Lung (tissue), 12 donors: ENCODE measurements around the gene ZSCAN22. TPM values are rescaled to one million over a fixed set of nuclear protein-coding genes. Genes with fewer than 3 reads are reported as not detected.

Experiments used
- ATAC-seq: fragments of 200-7000 bp; cut with Tn5 transposase; one replicate; pipeline ENCODE4 v1.9.1; 2020; ENCODE audit warnings: moderate number of reproducible peaks; ENCODE audit not compliant: insufficient read depth, low FRiP score
- DNase-seq, 3 donors: peaks; one replicate each; pipeline ENCODE4 v3.0.0-alpha.2; 2013 to 2017
- H3K27ac ChIP-seq, 2 donors: one replicate each; pipeline ENCODE4 v1.5.1; 2013; ENCODE audit warnings: mild to moderate bottlenecking in 2 of 2, moderate library complexity in 2 of 2, control low read depth in 1 of 2, inconsistent platforms in 1 of 2, low read depth in 1 of 2, low read length in 1 of 2
- H3K27me3 ChIP-seq, 3 donors: one replicate each; pipeline ENCODE4 v1.5.1; 2013; ENCODE audit warnings: low read length in 2 of 3; ENCODE audit not compliant: control insufficient read depth in 3 of 3, insufficient read depth in 3 of 3
- H3K36me3 ChIP-seq, 4 donors: one replicate each; pipeline ENCODE4 v1.5.1; 2013; ENCODE audit warnings: low read length in 4 of 4, mild to moderate bottlenecking in 1 of 4, moderate library complexity in 1 of 4; ENCODE audit not compliant: control insufficient read depth in 4 of 4, insufficient read depth in 4 of 4
- H3K4me1 ChIP-seq, 5 donors: one replicate each; pipeline ENCODE4 v1.5.1; 2013; ENCODE audit warnings: low read length in 5 of 5, mild to moderate bottlenecking in 2 of 5, moderate library complexity in 1 of 5; ENCODE audit not compliant: control insufficient read depth in 5 of 5, insufficient read depth in 5 of 5
- H3K4me3 ChIP-seq: one replicate; pipeline ENCODE4 v1.5.1; 2013; ENCODE audit warnings: mild to moderate bottlenecking, control low read depth, moderate library complexity
- H3K9ac ChIP-seq, 2 donors: one replicate each; pipeline ENCODE4 v1.5.1; 2013; ENCODE audit warnings: low read length in 2 of 2, control low read depth in 1 of 2; ENCODE audit not compliant: insufficient read depth in 1 of 2
- H3K9me3 ChIP-seq, 4 donors: one replicate each; pipeline ENCODE4 v1.5.1; 2013; ENCODE audit warnings: low read length in 3 of 4, mild to moderate bottlenecking in 1 of 4, moderate library complexity in 1 of 4; ENCODE audit not compliant: control insufficient read depth in 4 of 4, insufficient read depth in 3 of 4
- CTCF ChIP-seq: IDR thresholded peaks from 2 replicates; pipeline ENCODE4 v1.5.1; 2012; ENCODE audit warnings: mild to moderate bottlenecking; ENCODE audit errors: control extremely low read depth, extremely low read depth
- WGBS, 2 donors: extraction: QIAGEN DNeasy Blood & Tissue Kit; methylation state at CpG; one replicate each; pipeline ENCODE4 v1.1.7; 2013; 5-methylcytosine and 5-hydroxymethylcytosine counted together
- polyA plus RNA-seq, 2 donors: library from polyadenylated mRNA; stranded (reverse); fragments of 200-250 nt; gene quantifications; one replicate each; pipeline ENCODE4 v1.2.1, GENCODE V29; 2013
- total RNA-seq, 2 donors: library from RNA; depleted of rRNA in 1 of 2; stranded (reverse); fragments of >200 nt in 1 of 2; gene quantifications; one replicate each; pipeline ENCODE4 v1.2.1, GENCODE V29; 2014 to 2021
- donor health status: control.
- donor health status: control.
- donor health status: Bipolar disorder and iron deficiency.
- donor health status: healthy.
- donor health status: DM: yes; HTN: yes; CAD: no.

Gene ZSCAN22
- total and polyA plus RNA-seq, 4 donors = 0.93 to 3.7 (median 2.4) TPM

DNA sequence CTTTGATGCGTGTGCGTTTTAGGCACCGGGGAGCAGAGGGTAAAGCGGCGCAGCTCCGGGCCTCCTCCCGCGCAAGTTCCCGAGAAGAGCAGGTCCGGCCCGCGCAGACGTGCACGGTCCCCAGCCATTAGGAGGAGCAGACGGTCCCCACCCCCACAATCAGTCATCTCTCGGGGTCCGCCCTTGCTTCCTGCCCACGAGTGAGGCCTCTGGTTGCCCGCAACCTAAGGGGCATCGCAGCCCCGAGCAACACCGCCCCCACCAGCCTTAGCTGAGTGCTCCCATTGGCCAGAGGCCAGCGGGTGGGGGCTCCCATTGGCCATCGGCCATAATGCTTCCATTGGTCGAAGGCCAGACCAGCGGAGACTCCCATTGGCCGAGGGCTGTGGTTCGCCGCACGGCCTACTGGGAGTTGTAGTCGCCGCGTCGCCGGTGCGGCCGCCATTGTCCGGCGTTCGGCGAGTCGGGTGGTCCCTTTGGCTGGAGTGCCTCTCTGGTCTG lies 48.2 kb upstream of the ZSCAN22 start, which contains the start of gene ZNF8:
Gene ZNF8 (plus strand): TSS at position 415 of the 501 bp plus-strand sequence. CDS start 127 bp downstream, outside the sequence.
- Histone ChIP-seq H3K27me3 (no peaks in the 10 kb centered on the region), H3K36me3 (peaks cover 0 to 38% (median 19%) of the 10 kb centered on the region in 4 donors), H3K27ac (peak within 1 kb of the TSS; percentile 90 to 92), H3K4me3 (peak within 1 kb of the TSS; percentile 87), H3K9me3 (peaks cover 0 to 9% (median 6%) of the 10 kb centered on the region in 4 donors), H3K4me1 (peaks cover 0 to 9% (median 8%) of the 10 kb centered on the region in 5 donors), H3K9ac (peak within 1 kb of the TSS; percentile 87 to 92)
- WGBS, 2 donors = 0% methylated on average over 42 of the region's 42 CpGs
- DNase-seq = peak; percentile 99
- peak; percentile 96 for ATAC-seq
- TF ChIP-seq CTCF = no peak

DNA sequence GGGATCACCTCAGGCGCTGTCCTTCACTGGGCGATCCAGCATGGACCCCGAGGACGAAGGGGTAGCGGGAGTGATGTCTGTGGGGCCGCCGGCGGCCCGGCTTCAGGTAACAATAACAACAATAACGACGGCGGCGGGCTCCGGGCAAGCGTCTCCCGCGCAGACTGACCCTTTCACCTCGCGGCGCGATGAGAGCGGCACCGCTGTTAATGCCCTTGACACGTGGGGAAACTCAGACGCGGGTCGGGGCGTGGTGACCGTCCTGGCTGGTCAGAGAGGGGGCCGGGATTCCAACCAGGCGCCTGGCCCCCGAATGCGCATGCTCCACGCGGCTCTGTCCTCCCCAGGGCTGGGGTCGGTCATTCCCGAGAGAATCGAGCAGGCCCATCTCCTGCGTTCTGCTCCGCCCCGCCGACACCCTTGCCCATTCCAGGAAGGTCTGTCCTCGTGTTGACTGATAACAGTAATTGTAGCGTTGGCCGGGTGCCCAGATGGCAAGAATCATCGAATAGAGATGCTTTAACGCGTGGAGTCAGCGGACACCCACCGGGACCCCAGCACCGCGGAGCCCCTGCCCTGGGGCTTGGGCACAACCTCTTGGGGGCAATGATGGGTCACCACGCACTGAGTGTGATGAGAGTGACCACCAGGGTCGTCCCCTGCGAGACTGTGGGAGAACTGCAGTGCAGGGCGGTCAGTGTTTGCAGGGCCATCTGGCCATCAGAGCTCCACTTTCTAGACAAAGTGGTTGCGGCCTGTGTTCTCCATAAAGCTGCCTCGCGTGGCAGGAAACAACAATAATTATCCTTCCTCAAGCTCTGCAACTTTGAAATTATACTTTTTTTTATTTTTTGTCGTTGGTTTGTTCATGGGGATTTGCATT lies 47.5 kb upstream of the ZSCAN22 start:
- H3K9me3 ChIP-seq = peaks cover 0 to 7% (median 5%) of the 10 kb centered on the region in 4 donors
- H3K27ac ChIP-seq = peak overlapping the region; percentile 90 to 92
- peak overlapping the region; percentile 73 to 92 for H3K9ac ChIP-seq
- no peak for TF ChIP-seq CTCF
- H3K4me1 ChIP-seq = peaks cover 0 to 9% (median 8%) of the 10 kb centered on the region in 5 donors
- ATAC-seq = peak; percentile 44
- peak; percentile 84 to 89 (median 89) for DNase-seq
- H3K36me3 ChIP-seq = peaks cover 0 to 39% (median 18%) of the 10 kb centered on the region in 4 donors
- WGBS, 2 donors = 2 to 5% methylated on average over 58 to 60 of the region's 60 CpGs
- no peaks in the 10 kb centered on the region for H3K27me3 ChIP-seq
- peak overlapping the region; percentile 87 for H3K4me3 ChIP-seq

- WGBS, 2 donors = 80 to 81% methylated on average over 4 of the region's 4 CpGs
- Histone ChIP-seq H3K27ac (no peak overlapping the region), H3K4me1 (peaks cover 0 to 9% (median 8%) of the 10 kb centered on the region in 5 donors), H3K36me3 (peaks cover 0 to 34% (median 16%) of the 10 kb centered on the region in 4 donors), H3K9me3 (peaks cover 0 to 6% (median 4%) of the 10 kb centered on the region in 4 donors), H3K9ac (peak overlapping the region in 1 of 2 donors; percentile 73), H3K27me3 (no peaks in the 10 kb centered on the region), H3K4me3 (no peak overlapping the region)
- no peak for ATAC-seq
- no peak for TF ChIP-seq CTCF
- DNase-seq = no peak
Measured at GRCh38 chr19:58279925-58280316, 46.9 kb upstream of the ZSCAN22 start.
